Omental fat pad (tissue), 4 donors: Measurements from ENCODE around the gene IFT88. TPM values are rescaled to one million over a fixed set of nuclear protein-coding genes. Genes with fewer than 3 reads are reported as not detected.

Experiments used
- ATAC-seq: fragments of 150-250 bp; one replicate; pipeline ENCODE4 v1.9.1; 2016; ENCODE audit warnings: mild to moderate bottlenecking, moderate library complexity; ENCODE audit not compliant: low FRiP score
- DNase-seq: peaks from one replicate; pipeline ENCODE4 v3.0.0-alpha.2; 2019; ENCODE audit warnings: low spot score
- total RNA-seq, 4 donors: library from RNA; depleted of rRNA; stranded (reverse); fragments of >200 nt; gene quantifications; one replicate each; pipeline ENCODE4 v1.1.0, GENCODE V29; 2016
- TF ChIP-seq, protein P1 (sequence below), 3 donors: fragments of 450-650 bp; IDR thresholded peaks; one replicate each; pipeline ENCODE4 v1.5.1; 2016 to 2017; ENCODE audit warnings: antibody characterized with exemption in 3 of 3, mild to moderate bottlenecking in 3 of 3, moderate library complexity in 2 of 3

Gene IFT88
- total RNA-seq, 4 donors from 2014 or later, result 9.2 to 14.2 (median 11.3) TPM

DNA sequence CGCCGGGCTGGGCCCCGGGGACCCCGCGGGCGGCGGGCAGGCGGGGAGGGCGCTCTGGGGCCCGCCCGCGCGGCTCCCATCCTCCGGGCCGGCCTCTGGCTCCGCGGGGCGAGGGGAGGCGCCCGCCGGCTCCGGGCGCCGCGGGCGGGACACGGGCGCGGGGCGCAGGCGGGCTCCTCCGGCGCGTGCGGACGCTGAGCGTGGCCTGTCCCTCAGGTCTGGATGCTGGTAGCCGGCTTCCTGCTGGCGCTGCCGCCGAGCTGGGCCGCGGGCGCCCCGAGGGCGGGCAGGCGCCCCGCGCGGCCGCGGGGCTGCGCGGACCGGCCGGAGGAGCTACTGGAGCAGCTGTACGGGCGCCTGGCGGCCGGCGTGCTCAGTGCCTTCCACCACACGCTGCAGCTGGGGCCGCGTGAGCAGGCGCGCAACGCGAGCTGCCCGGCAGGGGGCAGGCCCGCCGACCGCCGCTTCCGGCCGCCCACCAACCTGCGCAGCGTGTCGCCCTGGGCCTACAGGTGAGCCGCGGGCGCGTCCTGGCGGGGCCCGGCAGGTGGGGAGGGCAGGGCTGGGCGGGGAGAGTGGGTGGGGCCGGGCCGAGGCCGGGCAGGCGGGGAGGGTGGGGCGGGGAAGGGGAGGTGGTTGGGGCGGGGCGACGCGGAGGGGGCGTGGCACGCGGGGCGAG lies 137.0 kb downstream of the IFT88 start:
- no peak for DNase-seq
- peak; percentile 91 for ATAC-seq
- TF ChIP-seq, protein P1, sequence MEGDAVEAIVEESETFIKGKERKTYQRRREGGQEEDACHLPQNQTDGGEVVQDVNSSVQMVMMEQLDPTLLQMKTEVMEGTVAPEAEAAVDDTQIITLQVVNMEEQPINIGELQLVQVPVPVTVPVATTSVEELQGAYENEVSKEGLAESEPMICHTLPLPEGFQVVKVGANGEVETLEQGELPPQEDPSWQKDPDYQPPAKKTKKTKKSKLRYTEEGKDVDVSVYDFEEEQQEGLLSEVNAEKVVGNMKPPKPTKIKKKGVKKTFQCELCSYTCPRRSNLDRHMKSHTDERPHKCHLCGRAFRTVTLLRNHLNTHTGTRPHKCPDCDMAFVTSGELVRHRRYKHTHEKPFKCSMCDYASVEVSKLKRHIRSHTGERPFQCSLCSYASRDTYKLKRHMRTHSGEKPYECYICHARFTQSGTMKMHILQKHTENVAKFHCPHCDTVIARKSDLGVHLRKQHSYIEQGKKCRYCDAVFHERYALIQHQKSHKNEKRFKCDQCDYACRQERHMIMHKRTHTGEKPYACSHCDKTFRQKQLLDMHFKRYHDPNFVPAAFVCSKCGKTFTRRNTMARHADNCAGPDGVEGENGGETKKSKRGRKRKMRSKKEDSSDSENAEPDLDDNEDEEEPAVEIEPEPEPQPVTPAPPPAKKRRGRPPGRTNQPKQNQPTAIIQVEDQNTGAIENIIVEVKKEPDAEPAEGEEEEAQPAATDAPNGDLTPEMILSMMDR (IDR thresholded peaks at IDR 0.05), result peak in 2 of 3 donors; percentile 21 to 53

DNA sequence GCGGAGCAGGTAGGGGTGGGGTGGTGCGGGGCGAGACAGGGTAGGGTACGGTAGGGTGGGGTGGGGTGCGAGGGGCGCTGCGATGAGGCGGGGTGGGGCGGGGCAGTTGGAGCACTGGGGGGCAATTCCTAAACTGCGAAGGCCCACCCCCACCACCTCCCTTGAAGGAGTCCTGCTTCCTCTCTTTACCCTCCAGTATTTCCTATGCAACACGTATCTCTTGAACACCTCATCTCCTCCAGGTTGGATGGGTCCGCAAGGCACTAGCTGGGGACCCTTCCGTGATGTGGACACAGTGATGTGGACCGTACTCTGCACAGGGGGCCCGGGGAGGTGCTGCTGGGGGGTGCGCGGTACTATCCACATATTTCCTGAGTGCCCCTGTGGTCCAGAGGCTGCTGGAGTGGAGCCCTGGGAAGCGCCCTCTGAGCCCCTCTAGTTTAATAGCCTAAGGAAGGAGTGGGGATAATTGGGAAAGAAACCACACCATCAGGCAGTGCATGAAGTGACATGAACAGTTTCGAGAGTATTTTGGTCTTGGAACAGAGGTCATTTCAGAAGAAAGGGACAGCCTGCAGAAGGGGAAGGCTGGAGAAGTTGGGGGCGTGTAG lies 137.6 kb downstream of the IFT88 start:
- DNase-seq, result no peak
- ATAC-seq, result no peak
- TF ChIP-seq, protein P1 (IDR thresholded peaks at IDR 0.05), result no peak

DNA sequence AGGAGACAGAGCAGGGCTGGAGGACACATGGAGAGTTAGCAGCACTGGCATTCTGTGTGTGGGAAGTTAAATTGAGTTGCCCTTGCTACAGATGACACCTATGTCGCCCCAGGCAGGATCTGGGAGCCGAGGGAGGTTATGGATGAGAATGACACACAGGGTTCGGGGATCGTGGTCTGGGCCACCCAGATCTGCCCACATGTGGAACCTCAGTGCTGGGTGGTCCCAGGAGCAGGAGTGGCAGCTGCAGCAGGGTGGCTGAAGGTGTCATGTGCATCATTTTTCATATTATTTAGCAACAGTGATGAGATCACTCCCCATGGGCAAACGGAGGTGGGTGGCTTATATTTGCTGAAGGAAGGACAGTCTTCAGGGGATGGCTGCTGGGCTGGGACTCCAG lies 139.7 kb downstream of the IFT88 start:
- ATAC-seq, result no peak
- DNase-seq, result no peak
- TF ChIP-seq, protein P1 (IDR thresholded peaks at IDR 0.05), result no peak

DNA sequence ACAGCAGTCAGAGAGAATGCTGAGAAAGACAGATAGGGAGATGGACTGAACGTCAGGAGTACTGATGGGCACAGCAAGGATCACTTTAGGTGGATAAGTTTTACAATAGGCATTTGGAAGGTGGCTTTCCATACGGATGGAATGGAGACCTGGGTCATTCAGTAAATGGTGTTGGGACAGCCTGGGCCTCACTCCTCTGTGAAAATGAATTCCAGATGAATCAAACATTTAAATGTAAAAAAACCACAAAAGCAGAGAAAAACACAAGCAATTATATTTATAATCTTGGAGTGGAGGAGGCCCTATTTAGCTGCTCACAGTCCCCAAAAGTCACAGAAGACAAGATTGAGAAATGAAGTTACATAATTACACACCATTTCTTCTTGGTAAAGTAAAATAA lies 141.3 kb downstream of the IFT88 start:
- ATAC-seq (no peak), DNase-seq (no peak)
- TF ChIP-seq, protein P1 (IDR thresholded peaks at IDR 0.05), result no peak

DNA sequence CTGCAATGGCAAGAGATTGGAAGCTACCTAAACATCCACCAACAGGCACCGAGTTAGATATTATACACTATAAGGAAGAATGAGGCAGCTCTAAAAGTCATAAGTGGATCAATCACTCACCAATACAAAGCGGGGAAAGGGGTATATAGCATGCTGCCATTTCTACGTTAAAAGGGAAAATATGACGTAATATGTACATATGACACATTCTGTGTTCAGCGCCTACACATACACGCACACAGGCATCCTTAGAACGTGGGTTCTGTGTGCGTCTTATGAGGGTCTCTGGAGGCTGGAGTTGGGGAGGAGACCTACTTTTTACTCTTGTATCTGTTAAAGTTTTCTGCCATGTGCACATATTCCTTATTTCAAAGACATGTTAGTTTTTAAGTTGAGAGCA lies 142.4 kb downstream of the IFT88 start:
- no peak for DNase-seq
- TF ChIP-seq, protein P1 (IDR thresholded peaks at IDR 0.05), result no peak

DNA sequence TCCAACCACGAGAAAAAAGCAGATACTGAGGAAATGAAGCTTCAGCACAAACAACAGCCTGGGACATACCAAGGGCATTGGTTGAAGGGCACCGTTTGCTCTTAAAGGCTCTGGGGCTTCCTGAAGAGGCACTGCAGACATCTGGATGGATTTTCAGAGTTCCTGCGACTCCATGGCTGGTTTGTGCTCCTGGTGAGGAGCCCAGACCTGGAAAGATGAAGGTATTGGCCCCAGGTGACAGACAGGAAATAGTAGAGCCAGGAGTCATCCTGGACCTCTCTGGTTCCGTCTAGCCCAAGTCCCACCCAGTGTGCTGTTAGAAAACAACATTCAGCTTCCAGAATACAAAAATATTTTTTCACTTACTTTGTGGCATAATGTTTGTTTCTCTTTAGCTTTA lies 142.8 kb downstream of the IFT88 start:
- TF ChIP-seq, protein P1 (IDR thresholded peaks at IDR 0.05), result no peak
- DNase-seq, result no peak
- no peak for ATAC-seq

More for the DNA sequence above, 142.4 kb downstream of the IFT88 start:
- no peak for ATAC-seq
